ENCODE data around the gene LEKR1.

The LEKR1 gene

DNA sequence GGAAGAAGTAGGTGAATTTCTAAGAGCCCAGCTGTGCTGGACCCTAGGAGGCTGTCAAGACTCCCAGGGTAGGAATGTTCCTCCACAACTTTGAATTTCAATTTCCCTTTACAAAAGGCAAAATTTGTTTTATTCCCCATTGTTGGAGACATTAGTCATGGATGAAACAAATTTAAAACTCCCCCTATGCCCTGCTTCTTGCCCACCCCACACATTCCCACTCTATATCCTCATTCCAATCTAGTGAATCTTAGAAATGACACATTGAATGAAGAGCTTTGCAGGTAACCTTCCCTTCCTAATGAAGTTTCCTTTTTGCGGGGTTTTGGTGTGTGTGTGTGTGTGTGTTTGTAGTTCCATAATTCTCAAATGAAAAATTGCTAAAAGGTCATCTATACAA is 261.2 kb downstream of the LEKR1 start:
- no peak for DNase-seq

DNA sequence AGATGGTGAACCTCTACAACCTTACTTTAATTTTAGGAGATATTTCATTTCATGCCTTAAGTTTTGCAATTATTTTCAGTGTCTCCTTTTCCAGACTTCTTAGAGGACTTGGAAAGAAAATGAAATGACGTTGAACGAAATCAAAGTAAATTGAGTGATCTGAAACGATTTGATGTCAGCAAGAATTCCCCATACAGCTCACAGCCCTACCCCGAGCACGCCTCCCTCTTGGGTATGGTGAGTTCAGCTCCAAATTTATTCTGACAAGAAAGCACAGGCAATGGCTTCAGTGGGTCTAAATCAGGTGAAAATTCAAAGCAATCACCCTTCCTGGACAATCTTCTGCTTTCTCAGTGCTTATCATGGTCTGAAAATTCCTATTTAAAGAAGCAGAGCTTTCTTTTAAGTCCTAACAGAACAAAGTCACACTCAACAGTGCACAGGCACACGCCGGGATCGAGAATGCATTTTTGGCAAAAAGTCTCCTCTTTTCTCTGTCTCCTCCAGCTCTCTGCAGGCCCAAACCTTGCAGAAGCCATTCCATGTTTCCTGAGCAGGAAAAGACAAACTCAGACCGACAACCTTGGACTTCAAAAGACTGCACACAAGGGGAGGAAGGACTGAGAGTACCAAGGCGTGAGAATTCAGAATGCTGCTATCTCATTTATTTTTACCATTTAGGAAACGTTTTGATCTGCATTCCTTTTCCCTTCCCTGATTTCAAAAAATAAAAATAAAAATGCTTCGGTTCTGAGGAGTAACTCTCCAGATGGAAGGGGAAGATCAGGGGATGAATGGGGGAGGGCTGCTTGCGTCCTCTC is 261.8 kb downstream of the LEKR1 start:
- no peak for DNase-seq

DNA sequence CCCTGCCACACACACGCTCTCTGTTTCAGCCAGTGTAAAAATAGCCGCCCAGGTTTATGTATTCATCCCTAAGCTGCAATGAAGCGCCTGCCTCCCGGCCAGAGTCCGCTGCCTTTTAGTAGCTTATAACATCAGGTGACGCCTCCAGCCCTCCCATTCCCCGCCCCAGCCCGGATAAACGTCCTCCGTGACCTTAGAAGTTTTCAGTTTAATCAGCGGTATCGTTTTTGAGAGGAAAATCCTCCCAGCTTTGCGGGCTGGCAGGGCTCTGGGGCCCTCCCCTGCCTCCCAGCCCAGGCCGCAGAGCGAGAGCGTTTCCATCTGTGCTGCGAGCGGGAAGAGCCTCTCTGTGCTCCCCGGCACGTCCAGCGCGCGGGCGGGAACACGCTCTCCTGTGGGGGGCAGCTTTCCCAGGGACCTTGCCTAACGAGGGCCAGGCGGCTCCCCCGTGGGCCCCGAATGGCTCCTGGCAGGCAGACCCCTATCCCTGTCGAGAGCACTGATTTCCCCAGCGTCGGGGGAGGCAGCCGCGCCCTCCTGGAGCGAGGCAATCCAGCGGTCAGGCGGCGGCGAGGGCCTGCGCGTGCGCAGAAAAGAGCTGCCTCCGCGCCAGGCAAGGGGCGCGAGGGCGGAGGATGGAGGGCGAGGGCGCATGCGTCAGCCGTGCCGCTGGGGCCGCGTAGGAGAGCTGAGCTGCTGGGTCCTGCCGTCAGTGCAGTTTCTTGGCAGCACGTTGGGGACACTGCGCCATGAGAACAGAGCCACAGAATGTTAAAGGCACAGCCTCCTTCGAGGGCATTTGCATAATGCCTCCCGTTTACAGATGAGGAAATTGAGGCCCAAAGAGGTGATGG is 262.7 kb downstream of the LEKR1 start:
- peak; percentile 93 for DNase-seq

DNA sequence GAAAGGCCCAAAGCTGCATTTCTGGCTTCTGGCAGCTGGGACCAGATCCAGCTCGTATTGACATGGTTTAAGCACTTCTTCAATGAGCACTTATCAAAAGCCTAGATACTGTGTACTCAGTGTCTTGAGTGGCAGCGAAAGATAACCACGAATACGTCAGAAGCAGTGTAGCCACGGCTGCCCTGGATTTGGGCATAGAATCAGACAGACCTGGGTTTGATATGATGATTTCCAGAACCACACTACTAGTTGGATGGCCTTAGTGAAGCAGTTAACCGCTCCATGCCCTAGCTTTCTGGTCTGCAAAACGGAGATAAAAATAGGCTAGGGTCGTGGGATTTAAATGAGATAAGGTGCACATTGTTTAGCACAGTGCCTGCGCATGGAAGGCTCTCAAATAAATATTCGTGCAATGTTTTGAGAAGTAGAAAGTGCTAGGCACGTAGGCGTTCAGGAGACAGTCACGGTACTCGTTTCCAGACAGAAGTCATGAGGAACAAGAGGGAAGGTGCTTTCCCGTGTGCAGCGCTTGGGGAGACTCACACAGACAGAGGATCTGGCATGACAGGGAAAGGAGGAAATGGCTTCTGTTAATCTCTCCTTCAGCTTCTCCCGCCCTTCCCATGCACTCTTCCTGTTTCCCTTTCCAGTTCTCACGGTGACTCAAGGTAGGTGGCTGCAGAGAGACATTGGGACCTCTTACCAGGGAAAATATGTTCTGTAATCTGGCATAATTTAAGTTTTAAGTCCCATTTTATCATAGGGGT is 263.5 kb downstream of the LEKR1 start:
- DNase-seq, result peak; percentile 27

DNA sequence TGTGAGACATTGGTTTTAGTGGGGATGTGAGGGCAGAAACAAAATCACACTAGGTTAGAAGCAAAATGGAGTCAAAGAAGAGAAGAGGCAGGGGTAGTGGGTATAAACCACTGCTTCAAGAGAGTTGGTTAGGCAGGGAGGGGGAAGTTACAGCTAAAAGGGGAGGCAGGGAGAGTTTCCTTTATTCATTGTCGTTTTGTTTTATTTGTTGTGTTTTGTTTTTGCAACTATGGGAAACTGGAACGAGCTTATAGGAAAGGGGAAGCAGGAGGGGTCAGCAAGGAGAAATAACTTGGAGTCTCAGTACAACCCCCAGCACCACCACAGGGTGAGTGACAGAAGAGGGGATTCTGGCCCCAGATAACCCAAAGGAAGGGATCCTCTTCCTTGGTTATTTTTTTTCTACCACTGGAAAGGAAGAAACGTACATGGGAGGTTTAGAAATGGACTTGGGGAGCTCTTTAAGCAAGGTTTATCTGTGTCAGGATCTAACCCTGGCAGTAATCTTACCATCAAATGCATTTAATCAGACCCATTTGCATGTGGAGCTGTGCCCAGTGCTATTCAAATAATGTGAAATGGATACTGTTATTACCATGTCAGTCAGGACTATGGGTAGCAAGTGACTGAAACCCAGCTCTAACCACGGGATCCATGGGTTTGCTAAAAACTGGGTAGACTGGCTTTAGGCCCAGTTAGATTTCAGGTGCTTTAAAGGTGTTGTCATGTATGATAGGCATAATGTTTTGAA is 265.1 kb downstream of the LEKR1 start:
- DNase-seq, result no peak

DNA sequence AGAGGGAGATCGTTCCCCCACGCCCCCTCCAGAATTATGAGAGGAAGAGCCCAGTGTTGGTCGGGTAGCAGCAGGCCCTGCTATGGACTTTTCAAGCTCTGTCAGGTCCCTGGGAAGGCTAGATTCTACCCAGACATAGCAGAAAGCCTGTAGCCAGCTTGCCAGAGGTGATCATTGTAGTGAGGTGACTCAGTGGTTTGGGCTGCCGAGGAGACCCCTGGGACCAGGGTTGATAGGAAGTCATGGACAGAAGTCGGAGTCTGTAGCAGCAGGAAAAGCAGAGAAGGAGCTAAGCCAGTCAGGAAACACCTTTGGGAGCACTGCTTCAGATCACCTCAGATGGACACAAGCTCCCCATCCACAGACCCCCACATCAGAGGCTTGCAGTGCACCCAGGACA is 266.1 kb downstream of the LEKR1 start:
- DNase-seq, result no peak

DNA sequence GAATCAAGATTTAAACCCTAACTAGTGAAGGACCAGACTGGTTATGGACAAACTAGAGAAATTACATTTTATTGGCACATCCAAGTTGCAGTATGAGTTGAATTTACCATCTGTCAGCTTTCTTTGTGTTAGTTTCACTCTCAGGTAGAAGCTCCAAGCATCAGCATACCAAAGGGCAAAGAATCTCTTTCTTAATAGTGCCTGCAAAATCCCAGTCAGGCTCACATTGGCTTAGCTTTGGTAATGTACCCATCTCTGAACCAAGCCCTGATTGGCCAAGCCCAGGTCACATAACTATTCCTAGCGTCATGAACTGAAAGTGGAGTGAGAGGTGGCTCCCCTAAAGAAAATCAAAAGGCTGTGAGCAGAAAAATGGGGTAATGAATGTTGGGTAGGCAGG is 266.9 kb downstream of the LEKR1 start:
- DNase-seq, result no peak

DNA sequence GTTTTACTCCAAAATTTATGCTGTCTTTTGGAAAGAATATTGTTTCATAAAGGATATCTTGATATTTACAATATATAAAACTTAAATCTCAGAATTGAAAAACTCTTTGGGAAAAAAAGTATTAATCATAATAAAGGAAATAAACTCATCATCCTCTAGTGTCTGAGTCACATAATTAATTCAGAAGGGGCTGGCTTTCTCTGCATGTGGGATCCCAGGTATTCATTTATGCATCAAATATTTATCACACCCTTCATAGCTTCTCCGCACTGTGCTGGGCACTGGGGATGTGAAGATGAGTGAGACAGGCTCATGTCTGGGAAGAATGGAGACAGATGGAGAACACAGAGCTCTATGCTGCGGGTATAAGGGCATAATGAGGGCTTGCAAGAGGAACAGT is 268.1 kb downstream of the LEKR1 start:
- DNase-seq, result no peak

DNA sequence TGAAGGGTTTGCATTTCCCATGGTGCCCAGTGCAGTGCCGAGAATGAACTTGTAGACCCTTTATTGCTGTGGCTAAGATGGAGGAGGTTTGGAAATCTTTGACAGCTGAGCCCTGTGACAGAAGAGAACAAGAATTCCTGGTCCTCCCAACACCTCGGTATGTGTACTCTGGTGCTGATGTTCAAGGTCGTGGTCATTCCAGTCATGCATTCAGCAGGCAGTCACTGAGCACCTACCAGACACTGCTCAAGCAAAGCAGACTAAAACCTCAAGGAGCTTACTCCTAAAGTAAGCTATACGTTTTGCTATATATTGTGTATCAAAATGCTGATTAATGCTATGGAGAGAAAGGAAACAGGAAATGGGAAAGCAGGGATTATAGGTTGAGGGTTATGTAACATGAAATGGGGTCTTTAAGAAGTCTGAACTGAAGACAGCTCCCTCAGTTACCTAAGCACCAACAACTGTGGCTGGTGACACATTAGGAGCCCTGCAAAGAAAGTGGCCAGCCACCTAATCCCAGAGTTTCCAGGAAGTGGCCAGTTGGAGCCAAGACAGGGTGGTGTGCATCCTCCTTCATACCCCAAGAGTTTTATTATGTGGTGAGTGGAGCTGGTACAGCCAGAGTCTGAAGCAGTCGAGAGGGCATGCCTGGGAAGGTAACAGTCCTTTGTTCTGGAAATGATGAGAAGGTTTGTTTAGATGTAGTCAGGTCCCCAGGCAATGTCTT is 268.8 kb downstream of the LEKR1 start:
- no peak for DNase-seq
